Neural progenitor cell (in vitro differentiated cells): Measurements from ENCODE around the gene TTLL9.

Experiments used
- CTCF ChIP-seq: fragments of 200-600 bp; sonication (generic); IDR thresholded peaks from 2 replicates; pipeline ENCODE4 v1.5.1; 2017; ENCODE audit warnings: antibody characterized with exemption, mild to moderate bottlenecking
- EZH2phosphoT487 ChIP-seq: fragments of 200-600 bp; sonication (generic); IDR thresholded peaks from 2 replicates; pipeline ENCODE4 v1.6.1; 2017; ENCODE audit warnings: antibody characterized with exemption

- TF ChIP-seq CTCF (no peak), EZH2phosphoT487 (no peak)
Observed at GRCh38 chr20:31858760-31859083, 11.7 kb upstream of the TTLL9 start.
